ENCODE data around the gene EPHB3.

DNA sequence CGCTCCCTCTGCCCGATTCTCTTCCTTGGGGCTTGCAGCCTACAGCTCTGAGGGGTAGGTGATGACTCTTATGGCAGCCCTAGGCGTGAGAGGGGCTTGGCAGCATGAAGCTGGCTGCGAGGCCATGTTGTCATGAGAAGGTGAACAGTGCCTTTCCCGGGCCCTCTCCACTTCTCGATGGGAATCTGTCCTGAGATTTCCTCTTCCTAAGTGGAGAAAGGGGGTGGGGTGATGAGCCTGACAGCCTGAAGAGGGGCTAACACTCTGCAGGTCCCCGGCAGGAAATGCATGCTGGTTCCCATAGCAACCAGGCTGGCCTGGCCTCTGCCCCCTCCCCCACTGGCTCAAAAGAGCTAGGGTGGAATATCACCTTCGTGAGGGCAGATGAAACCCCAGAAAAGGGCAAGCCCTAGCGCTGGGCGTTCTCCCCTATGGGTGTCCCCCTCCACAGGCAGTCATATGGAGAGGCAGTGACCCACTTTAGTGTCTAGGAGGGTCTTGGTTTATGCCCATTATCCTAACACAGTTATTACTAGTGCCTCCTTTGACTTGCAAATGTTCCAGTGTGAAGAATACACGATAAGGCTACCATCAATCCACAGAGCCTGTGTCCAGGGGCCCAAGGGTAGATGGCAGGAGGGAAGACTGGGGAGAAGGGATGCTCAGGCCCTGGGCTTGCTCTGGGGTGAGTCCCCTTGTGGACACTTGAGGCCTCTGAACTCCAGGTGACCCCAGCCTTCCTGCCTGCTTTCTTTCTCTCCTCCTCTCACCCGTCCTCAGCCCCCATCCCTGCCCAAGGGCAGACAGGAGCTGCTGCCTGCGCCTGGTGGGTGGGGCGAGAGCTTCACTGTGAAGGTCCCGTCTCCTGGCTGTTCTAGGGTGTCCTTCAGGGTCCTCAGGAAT is 13.2 kb downstream of the EPHB3 start:
- TF ChIP-seq, protein P1, sequence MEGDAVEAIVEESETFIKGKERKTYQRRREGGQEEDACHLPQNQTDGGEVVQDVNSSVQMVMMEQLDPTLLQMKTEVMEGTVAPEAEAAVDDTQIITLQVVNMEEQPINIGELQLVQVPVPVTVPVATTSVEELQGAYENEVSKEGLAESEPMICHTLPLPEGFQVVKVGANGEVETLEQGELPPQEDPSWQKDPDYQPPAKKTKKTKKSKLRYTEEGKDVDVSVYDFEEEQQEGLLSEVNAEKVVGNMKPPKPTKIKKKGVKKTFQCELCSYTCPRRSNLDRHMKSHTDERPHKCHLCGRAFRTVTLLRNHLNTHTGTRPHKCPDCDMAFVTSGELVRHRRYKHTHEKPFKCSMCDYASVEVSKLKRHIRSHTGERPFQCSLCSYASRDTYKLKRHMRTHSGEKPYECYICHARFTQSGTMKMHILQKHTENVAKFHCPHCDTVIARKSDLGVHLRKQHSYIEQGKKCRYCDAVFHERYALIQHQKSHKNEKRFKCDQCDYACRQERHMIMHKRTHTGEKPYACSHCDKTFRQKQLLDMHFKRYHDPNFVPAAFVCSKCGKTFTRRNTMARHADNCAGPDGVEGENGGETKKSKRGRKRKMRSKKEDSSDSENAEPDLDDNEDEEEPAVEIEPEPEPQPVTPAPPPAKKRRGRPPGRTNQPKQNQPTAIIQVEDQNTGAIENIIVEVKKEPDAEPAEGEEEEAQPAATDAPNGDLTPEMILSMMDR (IDR thresholded peaks at IDR 0.05): no peak
- TF ChIP-seq POLR2A (IDR thresholded peaks at IDR 0.05): no peak

Data from heart left ventricle (tissue), 13 donors.